ENCODE measurements around the gene SLC9C1.
"Not testable (repeated sequence)": the region's sequence is repeated elsewhere in the genome, so short reads cannot be mapped to it uniquely, and the experiment has no call there.

SLC9C1 gene

GRCh38 chr3:112197131-112197530 is 96.9 kb downstream of the SLC9C1 start:
- H3K4me3 ChIP-seq (ENCODE audit: low read length): no peak overlapping the region
- no peak for TF ChIP-seq ZNF274 (IDR thresholded peaks at IDR 0.05; ENCODE audit: low read depth, low read length)

- no peak overlapping the region for H3K4me3 ChIP-seq (ENCODE audit: low read length)
- TF ChIP-seq ZNF274 (IDR thresholded peaks at IDR 0.05; ENCODE audit: low read depth, low read length): no peak
Measured at GRCh38 chr3:112187300-112187699, 106.7 kb downstream of the SLC9C1 start.

GRCh38 chr3:112185423-112186035 is 108.5 kb downstream of the SLC9C1 start:
- H3K4me3 ChIP-seq (ENCODE audit: low read length): not testable (repeated sequence)

GRCh38 chr3:112175646-112176045 is 118.4 kb downstream of the SLC9C1 start:
- no peak overlapping the region for H3K4me3 ChIP-seq (ENCODE audit: low read length)
- no peak for TF ChIP-seq ZNF274 (IDR thresholded peaks at IDR 0.05; ENCODE audit: low read depth, low read length)

GRCh38 chr3:112175037-112175436 is 119.0 kb downstream of the SLC9C1 start:
- no peak overlapping the region for H3K4me3 ChIP-seq (ENCODE audit: low read length)
- no peak for TF ChIP-seq ZNF274 (IDR thresholded peaks at IDR 0.05; ENCODE audit: low read depth, low read length)

GRCh38 chr3:112171144-112171543 is 122.9 kb downstream of the SLC9C1 start:
- TF ChIP-seq ZNF274 (IDR thresholded peaks at IDR 0.05; ENCODE audit: low read depth, low read length): no peak
- no peak overlapping the region for H3K4me3 ChIP-seq (ENCODE audit: low read length)

- no peak for TF ChIP-seq ZNF274 (IDR thresholded peaks at IDR 0.05; ENCODE audit: low read depth, low read length)
Measured at GRCh38 chr3:112170046-112170445, 124.0 kb downstream of the SLC9C1 start.

GRCh38 chr3:112167758-112168157 is 126.3 kb downstream of the SLC9C1 start:
- H3K4me3 ChIP-seq (ENCODE audit: low read length): no peak overlapping the region
- TF ChIP-seq ZNF274 (IDR thresholded peaks at IDR 0.05; ENCODE audit: low read depth, low read length): no peak

More at GRCh38 chr3:112170046-112170445, 124.0 kb downstream of the SLC9C1 start:
- H3K4me3 ChIP-seq (ENCODE audit: low read length): no peak overlapping the region

GRCh38 chr3:112149136-112149535 is 144.9 kb downstream of the SLC9C1 start:
- TF ChIP-seq ZNF274 (IDR thresholded peaks at IDR 0.05; ENCODE audit: low read depth, low read length): no peak
- no peak overlapping the region for H3K4me3 ChIP-seq (ENCODE audit: low read length)

- no peak overlapping the region for H3K4me3 ChIP-seq (ENCODE audit: low read length)
- no peak for TF ChIP-seq ZNF274 (IDR thresholded peaks at IDR 0.05; ENCODE audit: low read depth, low read length)
Measured at GRCh38 chr3:112143689-112144088, 150.3 kb downstream of the SLC9C1 start.

- TF ChIP-seq ZNF274 (IDR thresholded peaks at IDR 0.05; ENCODE audit: low read depth, low read length): no peak
- H3K4me3 ChIP-seq (ENCODE audit: low read length): no peak overlapping the region
Measured at GRCh38 chr3:112143251-112143650, 150.8 kb downstream of the SLC9C1 start.

GRCh38 chr3:112141293-112141692 is 152.7 kb downstream of the SLC9C1 start:
- no peak for TF ChIP-seq ZNF274 (IDR thresholded peaks at IDR 0.05; ENCODE audit: low read depth, low read length)
- H3K4me3 ChIP-seq (ENCODE audit: low read length): no peak overlapping the region

GRCh38 chr3:112140584-112140983 is 153.4 kb downstream of the SLC9C1 start:
- H3K4me3 ChIP-seq (ENCODE audit: low read length): no peak overlapping the region
- no peak for TF ChIP-seq ZNF274 (IDR thresholded peaks at IDR 0.05; ENCODE audit: low read depth, low read length)

GRCh38 chr3:112138219-112138969 is 155.6 kb downstream of the SLC9C1 start:
- no peak overlapping the region for H3K4me3 ChIP-seq (ENCODE audit: low read length)
- no peak for TF ChIP-seq ZNF274 (IDR thresholded peaks at IDR 0.05; ENCODE audit: low read depth, low read length)

- no peak overlapping the region for H3K4me3 ChIP-seq (ENCODE audit: low read length)
- TF ChIP-seq ZNF274 (IDR thresholded peaks at IDR 0.05; ENCODE audit: low read depth, low read length): no peak
Measured at GRCh38 chr3:112137781-112138180, 156.2 kb downstream of the SLC9C1 start.

All from GM08714 (cell line).